H1 (cell line): ENCODE results near the gene TMEM63A. TPM values are rescaled to one million over a fixed set of nuclear protein-coding genes. Genes with fewer than 3 reads are reported as not detected.
"Not testable (repeated sequence)": the region's sequence is repeated elsewhere in the genome, so short reads cannot be mapped to it uniquely, and the experiment has no call there.

Experiments used
- CTCF ChIA-PET: fragments of 300-600 bp; sonication (Branson Sonifier 250); formaldehyde crosslinking; loops from one replicate; lab custom pipeline; 2021; ENCODE audit not compliant: partially characterized antibody; lab: Charles Lee
- POLR2A ChIA-PET: fragments of 300-600 bp; sonication (Branson Sonifier 250); formaldehyde crosslinking; loops from one replicate; lab custom pipeline; 2021; ENCODE audit warnings: inconsistent platforms; ENCODE audit not compliant: partially characterized antibody; lab: Charles Lee
- DNase-seq, 2 experiments: peaks; one replicate each; pipeline versions ENCODE4 v3.0.0 to v3.0.0-alpha.2; 2010 to 2022; ENCODE audit warnings: low spot score in 2 of 2, low read depth in 1 of 2, mixed read lengths in 1 of 2
- FAIRE-seq: peaks from 2 replicates; lab custom pipeline; 2011; peaks lifted over from hg19 to GRCh38; lab: Jason Lieb, UNC
- H2AFZ ChIP-seq: 2 replicates; pipeline ENCODE4 v1.8.1; 2012; ENCODE audit warnings: low read length, inconsistent platforms
- H2AK5ac ChIP-seq: 2 replicates; pipeline ENCODE4 v1.6.1; 2013; ENCODE audit warnings: low read depth, low read length
- H2BK120ac ChIP-seq: replicated peaks from 2 replicates; pipeline ENCODE3; 2013; ENCODE audit warnings: low read depth, low read length, inconsistent platforms
- H2BK12ac ChIP-seq: 2 replicates; pipeline ENCODE4 v1.6.1; 2013; ENCODE audit warnings: low read depth, low read length
- H2BK15ac ChIP-seq: 2 replicates; pipeline ENCODE4 v1.6.1; 2013; ENCODE audit warnings: low read length
- H2BK20ac ChIP-seq: 2 replicates; pipeline ENCODE4 v1.6.1; 2013; ENCODE audit warnings: low read length
- H2BK5ac ChIP-seq: 2 replicates; pipeline ENCODE4 v1.6.1; 2013; ENCODE audit warnings: low read depth, low read length
- H3K14ac ChIP-seq: 2 replicates; pipeline ENCODE4 v1.6.1; 2013; ENCODE audit warnings: inconsistent platforms; ENCODE audit not compliant: insufficient read length
- H3K18ac ChIP-seq: 2 replicates; pipeline ENCODE4 v1.6.1; 2013; ENCODE audit warnings: low read length; ENCODE audit errors: extremely low read depth
- H3K23ac ChIP-seq: 2 replicates; pipeline ENCODE4 v1.6.1; 2013; ENCODE audit warnings: inconsistent platforms; ENCODE audit not compliant: insufficient read length
- H3K23me2 ChIP-seq: 2 replicates; pipeline ENCODE4 v1.6.1; 2013; ENCODE audit warnings: low read depth, low read length
- H3K27ac ChIP-seq: 2 replicates; pipeline ENCODE4 v1.6.1; 2011; ENCODE audit warnings: low read depth, low read length, inconsistent platforms
- H3K27me3 ChIP-seq, 4 experiments: replicated peaks in 1 of 4; 1 replicate in 1 of 4; 2 replicates in 3 of 4; pipeline versions ENCODE4 v1.6.1 to v1.8.1; 2011 to 2013; ENCODE audit warnings: low read length in 3 of 4, mild to moderate bottlenecking in 3 of 4, inconsistent platforms in 2 of 4, mixed read lengths in 2 of 4, moderate library complexity in 1 of 4; ENCODE audit not compliant: control insufficient read depth in 3 of 4, insufficient read depth in 3 of 4; ENCODE audit errors: extremely low read depth in 1 of 4
- H3K36me3 ChIP-seq, 4 experiments: 2 replicates each; pipeline versions ENCODE4 v1.6.1 to v1.8.1; 2011 to 2013; ENCODE audit warnings: mild to moderate bottlenecking in 4 of 4, low read length in 3 of 4, moderate library complexity in 2 of 4, control low read depth in 1 of 4, inconsistent platforms in 1 of 4; ENCODE audit not compliant: insufficient read depth in 4 of 4, control insufficient read depth in 2 of 4
- H3K4ac ChIP-seq: replicated peaks from 2 replicates; pipeline ENCODE3; 2013; ENCODE audit warnings: low read length, low read depth, mixed read lengths, inconsistent platforms; ENCODE audit not compliant: insufficient read length
- H3K4me1 ChIP-seq, 4 experiments: replicated peaks in 1 of 4; 1 replicate in 1 of 4; 2 replicates in 3 of 4; pipeline versions ENCODE4 v1.6.1 to v1.8.1; 2011 to 2013; ENCODE audit warnings: low read length in 3 of 4, inconsistent platforms in 2 of 4, mixed read lengths in 1 of 4; ENCODE audit not compliant: insufficient read depth in 4 of 4, control insufficient read depth in 3 of 4
- H3K4me2 ChIP-seq, 2 experiments: 2 replicates each; pipeline versions ENCODE4 v1.6.1 to v1.8.1; 2011 to 2013; ENCODE audit warnings: low read depth in 2 of 2, low read length in 2 of 2, control low read depth in 1 of 2, inconsistent platforms in 1 of 2, mild to moderate bottlenecking in 1 of 2; ENCODE audit not compliant: insufficient read depth in 1 of 2
- H3K4me3 ChIP-seq, 4 experiments: fragments of 200-600, 300-600 bp in 1 of 4; sonication (generic), shearing (Covaris generic), sonication (Bioruptor Twin) in 1 of 4; 2 replicates each; pipeline versions ENCODE4 v1.5.1 to v1.8.1; 2011 to 2016; ENCODE audit warnings: low read length in 4 of 4, low read depth in 3 of 4, control low read depth in 2 of 4, inconsistent platforms in 2 of 4, mild to moderate bottlenecking in 2 of 4, mixed read lengths in 1 of 4, moderate library complexity in 1 of 4; ENCODE audit not compliant: insufficient read depth in 2 of 4; ENCODE audit errors: extremely low read depth in 1 of 4
- H3K56ac ChIP-seq: replicated peaks from 2 replicates; pipeline ENCODE3; 2013; ENCODE audit warnings: low read depth, mild to moderate bottlenecking, mixed read lengths, low read length, inconsistent platforms; ENCODE audit not compliant: insufficient read length
- H3K79me1 ChIP-seq: 2 replicates; pipeline ENCODE4 v1.6.1; 2013; ENCODE audit warnings: low read depth, low read length, control low read depth
- H3K79me2 ChIP-seq, 2 experiments: 2 replicates each; pipeline versions ENCODE4 v1.6.1 to v1.8.1; 2012 to 2013; ENCODE audit warnings: low read length in 2 of 2, mild to moderate bottlenecking in 2 of 2, inconsistent platforms in 1 of 2; ENCODE audit not compliant: insufficient read depth in 2 of 2, control insufficient read depth in 1 of 2
- H3K9ac ChIP-seq, 4 experiments: replicated peaks in 1 of 4; 1 replicate in 1 of 4; 2 replicates in 3 of 4; pipeline versions ENCODE4 v1.6.1 to v1.8.1; 2011 to 2013; ENCODE audit warnings: low read depth in 3 of 4, low read length in 3 of 4, control low read depth in 2 of 4, mild to moderate bottlenecking in 2 of 4, moderate library complexity in 2 of 4, inconsistent platforms in 1 of 4; ENCODE audit errors: extremely low read depth in 1 of 4
- H3K9me3 ChIP-seq, 2 experiments: 2 replicates each; pipeline versions ENCODE4 v1.6.1 to v1.8.1; 2012 to 2013; ENCODE audit warnings: mild to moderate bottlenecking in 2 of 2, moderate library complexity in 2 of 2, control low read depth in 1 of 2, inconsistent platforms in 1 of 2, low read depth in 1 of 2, low read length in 1 of 2, mixed read lengths in 1 of 2; ENCODE audit not compliant: insufficient read depth in 2 of 2
- H4K20me1 ChIP-seq, 2 experiments: replicated peaks in 1 of 2; 2 replicates each; pipeline versions ENCODE3 to v1.8.1; 2011 to 2013; ENCODE audit warnings: inconsistent platforms in 2 of 2, low read length in 2 of 2, mild to moderate bottlenecking in 1 of 2; ENCODE audit not compliant: insufficient read depth in 2 of 2, control insufficient read depth in 1 of 2
- H4K5ac ChIP-seq: 2 replicates; pipeline ENCODE4 v1.6.1; 2013; ENCODE audit warnings: low read length, low read depth, mixed read lengths, inconsistent platforms; ENCODE audit not compliant: insufficient read length
- H4K8ac ChIP-seq: 2 replicates; pipeline ENCODE4 v1.8.0; 2013; ENCODE audit warnings: mild to moderate bottlenecking, moderate library complexity, low read length, inconsistent platforms; ENCODE audit not compliant: insufficient read depth; ENCODE audit errors: extremely low read depth
- H4K91ac ChIP-seq: replicated peaks from 2 replicates; pipeline ENCODE3; 2013; ENCODE audit warnings: low read length, mixed read lengths, inconsistent platforms; ENCODE audit not compliant: insufficient read length
- EP300 ChIP-seq, 2 experiments: IDR thresholded peaks; 1 replicate in 1 of 2; 2 replicates in 1 of 2; pipeline ENCODE4 v1.6.1; 2011 to 2012; ENCODE audit warnings: low read depth in 2 of 2, low read length in 2 of 2, mild to moderate bottlenecking in 2 of 2, borderline replicate concordance in 1 of 2, inconsistent platforms in 1 of 2, moderate library complexity in 1 of 2
- WGBS, 2 experiments: shearing (Covaris generic) in 1 of 2; methylation state at CpG; one replicate each; pipeline versions ENCODE4 v1.1.6 to v1.1.7; 2013 to 2015; ENCODE audit warnings: low lambda C conversion rate in 2 of 2, mixed read lengths in 2 of 2, inconsistent platforms in 1 of 2, low coverage in 1 of 2, missing lambda C conversion rate in 1 of 2; ENCODE audit not compliant: insufficient replicate concordance in 2 of 2, insufficient coverage in 1 of 2, insufficient read length in 1 of 2; ENCODE audit errors: extremely low coverage in 1 of 2, missing lambda C conversion rate in 1 of 2; 5-methylcytosine and 5-hydroxymethylcytosine counted together
- microRNA-seq, 2 experiments: library from miRNA; unstranded; fragments of <30 nt; microRNA quantifications; one replicate each; pipeline versions ENCODE4 to v1.2.0, GENCODE V29; 2016 to 2020; ENCODE audit warnings: borderline microRNAs expressed in 2 of 2, borderline number of aligned reads in 2 of 2, borderline replicate concordance in 1 of 2
- polyA plus RNA-seq, 7 experiments: library from polyadenylated mRNA; depleted of rRNA in 3 of 7; stranded (reverse) in 5 of 7; unstranded in 2 of 7; fragments of >200 nt in 5 of 7; fragments of 200-250 nt in 2 of 7; gene quantifications; 1 replicate in 5 of 7; 2 replicates in 1 of 7; 4 replicates in 1 of 7; pipeline versions ENCODE4 v1.2.1 to v1.2.3, GENCODE V29; 2011 to 2013; ENCODE audit warnings: missing spikeins in 2 of 7, mixed read lengths in 2 of 7
- total RNA-seq: library from RNA; stranded (reverse); fragmentation: NEBNext Ultra II Directional; extraction: Animal tissue kit (Norgen Biotek cat#: 25700); gene quantifications from 2 replicates; pipeline ENCODE4 v1.2.1, GENCODE V29; 2021

Gene TMEM63A
- total and polyA plus RNA-seq, 2 of the 8 experiments (the other 6 are each of a cell fraction or from before 2014, with no cell fraction given): 26.1 to 55.4 TPM

GRCh38 chr1:225796097-225796496 is 86.1 kb downstream of the TMEM63A start:
- H3K79me2 ChIP-seq, H2BK5ac ChIP-seq, H2AK5ac ChIP-seq, H3K56ac ChIP-seq, H4K20me1 ChIP-seq, H2BK20ac ChIP-seq, H3K79me1 ChIP-seq, H4K91ac ChIP-seq, DNase-seq, H4K8ac ChIP-seq, H3K4me1 ChIP-seq, H4K5ac ChIP-seq, CTCF ChIA-PET, H3K9ac ChIP-seq, FAIRE-seq, H2BK15ac ChIP-seq, H3K27ac ChIP-seq, H3K27me3 ChIP-seq, H2AFZ ChIP-seq, H3K23me2 ChIP-seq, H2BK120ac ChIP-seq, H3K4me2 ChIP-seq, H2BK12ac ChIP-seq, H3K23ac ChIP-seq, H3K4me3 ChIP-seq, H3K4ac ChIP-seq, H3K14ac ChIP-seq, H3K18ac ChIP-seq: not testable (repeated sequence)
- TF ChIP-seq EP300 (IDR thresholded peaks at IDR 0.05; ENCODE audit: borderline replicate concordance in 1 of 2, low read depth in 2 of 2, low read length in 2 of 2): peak in 1 of 2 experiments; percentile 57; a peak in 1 of 3 replicates
- H3K9me3 ChIP-seq: peaks cover 9 to 26% of the 10 kb centered on the region in 2 experiments
- WGBS, 2 experiments: 98% methylated on average over 11 of the region's 18 CpGs; no CpG with 5 or more reads in 1 of the 2 experiments
- H3K36me3 ChIP-seq: peaks cover 0 to 33% (median 8%) of the 10 kb centered on the region in 4 experiments; a peak in 5 of 8 replicates
- POLR2A ChIA-PET: interaction anchor here (0.6 kb wide), 1 partner anchor 14 kb away, joined by 3 read pairs; the partner anchor contains the start of gene EPHX1

Small RNAs within 50 kb of the gene (microRNA-seq; reads per million reads assigned to microRNA genes)
- gene MIR6741: 0 to 0.61 reads per million in 2 experiments

Other genes starting within 250 kb of the TMEM63A start
- 318 and 335 TPM in 2 replicates for gene ENAH, start 229.3 kb downstream of the TMEM63A start, total RNA-seq
- 33.1 and 39.1 TPM in 2 replicates for gene ENAH, start 229.3 kb downstream of the TMEM63A start, polyA plus RNA-seq (2011; rRNA removed)
- 446 and 448 TPM in 2 replicates for gene SRP9, start 104.6 kb downstream of the TMEM63A start, total RNA-seq
- 342 and 572 TPM in 2 replicates for gene SRP9, start 104.6 kb downstream of the TMEM63A start, polyA plus RNA-seq (2011; rRNA removed)
- gene EPHX1, start 72.3 kb downstream of the TMEM63A start, total RNA-seq: 79.1 and 80.0 TPM in 2 replicates
- 45.3 and 47.6 TPM in 2 replicates for gene EPHX1, start 72.3 kb downstream of the TMEM63A start, polyA plus RNA-seq (2011; rRNA removed)
- gene LEFTY1, start 6.8 kb upstream of the TMEM63A start, total RNA-seq: 8.4 and 11.7 TPM in 2 replicates
- 4.5 and 7.3 TPM in 2 replicates for gene LEFTY1, start 6.8 kb upstream of the TMEM63A start, polyA plus RNA-seq (2011; rRNA removed)
- 84.3 and 84.6 TPM in 2 replicates for gene PYCR2, start 41.9 kb upstream of the TMEM63A start, total RNA-seq
- gene PYCR2, start 41.9 kb upstream of the TMEM63A start, polyA plus RNA-seq (2011; rRNA removed): 79.3 and 96.6 TPM in 2 replicates
- 3.2 and 4.3 TPM in 2 replicates for gene LEFTY2, start 58.8 kb upstream of the TMEM63A start, total RNA-seq
- 2.6 and 2.9 TPM in 2 replicates for gene LEFTY2, start 58.8 kb upstream of the TMEM63A start, polyA plus RNA-seq (2011; rRNA removed)
- 16.5 and 16.7 TPM in 2 replicates for gene SDE2, start 117.0 kb upstream of the TMEM63A start, total RNA-seq
- 8.0 and 8.5 TPM in 2 replicates for gene SDE2, start 117.0 kb upstream of the TMEM63A start, polyA plus RNA-seq (2011; rRNA removed)
- gene H3-3A, start 180.3 kb upstream of the TMEM63A start, total RNA-seq: 1,213 and 1,223 TPM in 2 replicates
- 760 and 1,157 TPM in 2 replicates for gene H3-3A, start 180.3 kb upstream of the TMEM63A start, polyA plus RNA-seq (2011; rRNA removed)